Naive thymus-derived CD8-positive, alpha-beta T cell (primary cell): ENCODE data around the gene PTTG2. TPM values are rescaled to one million over a fixed set of nuclear protein-coding genes. Genes with fewer than 3 reads are reported as not detected.
"Not testable (repeated sequence)": the region's sequence is repeated elsewhere in the genome, so short reads cannot be mapped to it uniquely, and the experiment has no call there.

Experiments used
- ATAC-seq, 2 donors: fragments of 150-1000 bp; cut with Tn5 transposase in 1 of 2; sonication (Bioruptor Pico), chemical (Tn5 transposase) in 1 of 2; 1 replicate in 1 of 2; 2 replicates in 1 of 2; pipeline ENCODE4 v1.10.0; 2021; ENCODE audit warnings: mild to moderate bottlenecking in 2 of 2, moderate library complexity in 2 of 2
- POLR2A ChIA-PET: fragments of 350-600 bp; sonication (Branson Sonifier 250); formaldehyde crosslinking; loops from one replicate; lab custom pipeline; 2021; ENCODE audit warnings: antibody characterized with exemption; lab: Charles Lee
- DNase-seq, 10 donors: peaks; one replicate each; pipeline versions ENCODE4 v3.0.0 to v3.0.0-alpha.2; 2020 to 2022
- H3K27ac Mint-ChIP-seq, 10 donors: one replicate each; pipeline ENCODE4 v1.8.0; 2020 to 2022; ENCODE audit warnings: mild to moderate bottlenecking in 10 of 10, mixed read lengths in 10 of 10, moderate library complexity in 4 of 10, inconsistent platforms in 1 of 10
- H3K27me3 Mint-ChIP-seq, 5 donors: one replicate each; pipeline ENCODE4 v1.8.0; 2021 to 2022; ENCODE audit warnings: mixed read lengths in 5 of 5
- H3K36me3 Mint-ChIP-seq, 3 donors: one replicate each; pipeline ENCODE4 v1.8.0; 2020 to 2022; ENCODE audit warnings: mixed read lengths in 3 of 3, mild to moderate bottlenecking in 2 of 3, inconsistent platforms in 1 of 3
- H3K4me1 Mint-ChIP-seq, 4 donors: one replicate each; pipeline ENCODE4 v1.8.0; 2021 to 2022; ENCODE audit warnings: mixed read lengths in 4 of 4
- H3K4me3 Mint-ChIP-seq, 10 donors: one replicate each; pipeline ENCODE4 v1.8.0; 2020 to 2022; ENCODE audit warnings: mild to moderate bottlenecking in 10 of 10, mixed read lengths in 10 of 10, moderate library complexity in 6 of 10, inconsistent platforms in 1 of 10
- H3K9me3 Mint-ChIP-seq, 9 donors: one replicate each; pipeline ENCODE4 v1.8.0; 2020 to 2022; ENCODE audit warnings: mixed read lengths in 9 of 9, mild to moderate bottlenecking in 3 of 9, inconsistent platforms in 1 of 9, moderate library complexity in 1 of 9
- polyA plus RNA-seq, 3 donors: library from polyadenylated mRNA; unstranded; fragments of 300-500 nt; fragmentation: Illumina TruSeq; gene quantifications; one replicate each; pipeline ENCODE4 v1.2.3, GENCODE V29; 2021
- total RNA-seq, 8 experiments: library from RNA in 2 of 8; stranded (reverse) in 2 of 8; gene quantifications; one replicate each; pipeline ENCODE4 v1.2.3 and lab custom pipeline; 2021 to 2026

The PTTG2 gene
- total and polyA plus RNA-seq, 5 experiments from 2014 or later: 1.6 to 1.7 TPM; not detected in 3

DNA sequence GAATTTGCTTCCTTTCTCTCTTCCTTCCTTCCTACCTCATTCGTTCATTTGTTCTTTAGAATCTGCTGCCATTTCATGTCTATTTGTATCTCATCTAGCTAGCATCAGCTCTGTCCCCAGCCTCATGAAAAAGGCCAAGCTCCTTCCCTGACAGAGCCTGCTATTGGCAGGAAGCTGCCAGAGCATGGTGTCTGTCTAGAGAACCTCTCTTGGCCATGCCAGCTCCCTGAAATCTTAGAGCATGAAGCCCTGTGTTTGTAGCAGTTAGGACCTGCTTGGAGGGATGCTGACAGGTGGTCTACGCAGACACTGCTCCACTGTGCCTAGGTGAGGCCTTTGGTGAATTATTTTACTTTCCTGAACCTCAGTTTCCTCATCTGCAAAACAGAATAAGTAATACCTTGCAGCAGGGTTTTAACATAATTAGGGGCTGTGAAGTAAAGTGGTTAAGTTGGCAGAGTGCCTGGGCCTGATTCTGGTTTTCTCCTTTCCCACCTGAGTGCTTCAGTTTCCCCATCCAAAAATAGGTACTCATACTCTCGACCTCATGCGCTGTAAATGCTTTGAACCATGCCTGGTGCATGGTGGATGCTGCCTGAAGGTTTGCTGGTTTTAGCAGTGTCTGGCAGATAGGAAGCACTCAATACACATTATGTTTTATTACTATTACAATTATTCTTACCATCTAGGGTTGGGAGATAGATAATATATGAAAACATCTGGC is 4.7 kb downstream of the PTTG2 start:
- Mint-ChIP-seq H3K27me3 (no peaks in the 10 kb centered on the region), H3K27ac (peak overlapping the region in 4 of 10 donors; percentile 6 to 48 (median 20)), H3K4me3 (no peak overlapping the region), H3K4me1 (peaks cover 9 to 34% (median 23%) of the 10 kb centered on the region in 4 donors), H3K36me3 (peaks cover 0 to 6% (median 5%) of the 10 kb centered on the region in 3 donors), H3K9me3 (no peaks in the 10 kb centered on the region)
- DNase-seq (no peak), ATAC-seq (no peak)
- POLR2A ChIA-PET: no interaction called here

DNA sequence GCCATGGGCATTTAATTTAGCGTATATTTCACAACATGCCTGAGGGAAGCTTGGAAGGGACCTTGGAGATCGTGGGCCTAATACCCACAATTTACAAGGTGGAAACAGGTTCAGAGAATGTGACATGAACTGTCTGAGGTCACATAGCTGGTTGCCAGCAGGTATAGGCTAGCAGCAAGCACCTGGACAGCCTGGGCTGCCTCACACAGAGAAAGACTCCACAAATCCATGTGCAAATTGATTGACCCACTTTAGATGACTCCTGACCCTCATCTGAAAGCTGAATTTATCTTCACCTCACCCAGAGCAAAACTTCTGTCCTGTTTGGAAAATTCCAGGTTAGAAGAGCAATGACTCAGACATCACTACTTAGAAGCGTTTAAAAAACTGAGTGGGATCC is 5.8 kb downstream of the PTTG2 start:
- Mint-ChIP-seq H3K27me3 (no peaks in the 10 kb centered on the region), H3K27ac (no peak overlapping the region), H3K36me3 (peaks cover 0 to 11% (median 6%) of the 10 kb centered on the region in 3 donors), H3K9me3 (peaks cover 0 to 4% (median 0%) of the 10 kb centered on the region in 9 donors), H3K4me3 (no peak overlapping the region), H3K4me1 (peaks cover 9 to 45% (median 28%) of the 10 kb centered on the region in 4 donors)
- no peak for ATAC-seq
- no peak for DNase-seq
- POLR2A ChIA-PET: no interaction called here

- ATAC-seq (no peak), DNase-seq (no peak)
- peak overlapping the region in 2 of 10 donors; percentile 4 to 54 for H3K27ac Mint-ChIP-seq
- H3K4me1 Mint-ChIP-seq: peaks cover 9 to 45% (median 27%) of the 10 kb centered on the region in 4 donors
- POLR2A ChIA-PET: no interaction called here
- peaks cover 0 to 4% (median 0%) of the 10 kb centered on the region in 9 donors for H3K9me3 Mint-ChIP-seq
- no peak overlapping the region for H3K4me3 Mint-ChIP-seq
- H3K36me3 Mint-ChIP-seq: peaks cover 0 to 13% (median 6%) of the 10 kb centered on the region in 3 donors
- no peaks in the 10 kb centered on the region for H3K27me3 Mint-ChIP-seq
Measured at GRCh38 chr4:37967736-37968135, 7.5 kb downstream of the PTTG2 start.

GRCh38 chr4:37968747-37969146 is 8.5 kb downstream of the PTTG2 start:
- H3K9me3 Mint-ChIP-seq: peaks cover 0 to 4% (median 0%) of the 10 kb centered on the region in 9 donors
- no peak for ATAC-seq
- H3K4me1 Mint-ChIP-seq: peaks cover 9 to 42% (median 25%) of the 10 kb centered on the region in 4 donors
- H3K27me3 Mint-ChIP-seq: no peaks in the 10 kb centered on the region
- no peak overlapping the region for H3K27ac Mint-ChIP-seq
- H3K4me3 Mint-ChIP-seq: no peak overlapping the region
- no peak for DNase-seq
- peaks cover 0 to 13% (median 6%) of the 10 kb centered on the region in 3 donors for H3K36me3 Mint-ChIP-seq
- POLR2A ChIA-PET: no interaction called here

DNA sequence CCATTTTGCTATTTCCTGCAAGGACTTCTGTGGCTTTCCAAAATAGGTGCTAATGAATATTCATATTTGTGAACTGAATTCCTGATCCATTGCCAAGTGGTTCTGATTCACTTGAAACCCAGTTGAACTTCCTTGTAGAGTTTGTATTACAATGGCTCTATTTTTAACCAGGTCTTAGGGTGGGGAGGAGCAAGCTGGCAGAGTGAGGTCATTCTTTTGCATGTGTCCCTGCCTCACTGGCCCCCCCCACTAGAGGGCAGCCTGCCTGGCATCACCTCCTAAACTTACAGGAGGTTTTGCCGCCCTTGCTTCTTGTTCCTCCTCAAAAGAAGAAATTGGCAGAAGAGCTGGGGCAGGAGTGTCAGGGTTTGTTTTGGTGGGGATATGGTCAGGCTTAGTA is 10.5 kb downstream of the PTTG2 start:
- ATAC-seq (peak; percentile 62 to 65), DNase-seq (peak in 9 of 10 donors; percentile 11 to 46 (median 25))
- peaks cover 0 to 13% (median 6%) of the 10 kb centered on the region in 3 donors for H3K36me3 Mint-ChIP-seq
- H3K4me3 Mint-ChIP-seq: no peak overlapping the region
- POLR2A ChIA-PET: interaction anchor here (1.0 kb wide), 1 partner anchor 65 kb away, joined by 4 read pairs; no protein-coding TSS in a partner anchor
- H3K27ac Mint-ChIP-seq: peak overlapping the region in 1 of 10 donors; percentile 58
- H3K4me1 Mint-ChIP-seq: peaks cover 0 to 26% (median 10%) of the 10 kb centered on the region in 4 donors
- H3K27me3 Mint-ChIP-seq: no peaks in the 10 kb centered on the region
- peaks cover 0 to 4% (median 0%) of the 10 kb centered on the region in 9 donors for H3K9me3 Mint-ChIP-seq

- POLR2A ChIA-PET: interaction anchor here (1.0 kb wide), 1 partner anchor 64 kb away, joined by 4 read pairs; no protein-coding TSS in a partner anchor
- Mint-ChIP-seq H3K27ac (no peak overlapping the region), H3K27me3 (no peaks in the 10 kb centered on the region)
Measured at GRCh38 chr4:37971202-37971601, 11.0 kb downstream of the PTTG2 start.

GRCh38 chr4:37973441-37973840 is 13.2 kb downstream of the PTTG2 start:
- H3K4me3 Mint-ChIP-seq: no peak overlapping the region
- H3K36me3 Mint-ChIP-seq: peaks cover 0 to 13% (median 6%) of the 10 kb centered on the region in 3 donors
- POLR2A ChIA-PET: no interaction called here
- peaks cover 0 to 4% (median 0%) of the 10 kb centered on the region in 9 donors for H3K9me3 Mint-ChIP-seq
- H3K4me1 Mint-ChIP-seq: peaks cover 2 to 30% (median 16%) of the 10 kb centered on the region in 4 donors
- ATAC-seq (no peak), DNase-seq (no peak)
- peak overlapping the region in 2 of 10 donors; percentile 14 to 58 for H3K27ac Mint-ChIP-seq
- no peaks in the 10 kb centered on the region for H3K27me3 Mint-ChIP-seq

More at GRCh38 chr4:37971202-37971601, 11.0 kb downstream of the PTTG2 start:
- Mint-ChIP-seq H3K9me3 (peaks cover 0 to 4% (median 0%) of the 10 kb centered on the region in 9 donors), H3K36me3 (peaks cover 0 to 13% (median 6%) of the 10 kb centered on the region in 3 donors), H3K4me1 (peaks cover 0 to 27% (median 12%) of the 10 kb centered on the region in 4 donors), H3K4me3 (no peak overlapping the region)
- DNase-seq (no peak), ATAC-seq (no peak)

GRCh38 chr4:37975321-37975822 is 15.2 kb downstream of the PTTG2 start:
- POLR2A ChIA-PET, H3K27me3 Mint-ChIP-seq, H3K36me3 Mint-ChIP-seq, ATAC-seq, DNase-seq, H3K9me3 Mint-ChIP-seq: not testable (repeated sequence)
- Mint-ChIP-seq H3K27ac (peak overlapping the region in 4 of 10 donors; percentile 5 to 40 (median 24)), H3K4me1 (peaks cover 4 to 43% (median 19%) of the 10 kb centered on the region in 4 donors), H3K4me3 (peak overlapping the region in 4 of 10 donors; percentile 15 to 48 (median 32))

DNA sequence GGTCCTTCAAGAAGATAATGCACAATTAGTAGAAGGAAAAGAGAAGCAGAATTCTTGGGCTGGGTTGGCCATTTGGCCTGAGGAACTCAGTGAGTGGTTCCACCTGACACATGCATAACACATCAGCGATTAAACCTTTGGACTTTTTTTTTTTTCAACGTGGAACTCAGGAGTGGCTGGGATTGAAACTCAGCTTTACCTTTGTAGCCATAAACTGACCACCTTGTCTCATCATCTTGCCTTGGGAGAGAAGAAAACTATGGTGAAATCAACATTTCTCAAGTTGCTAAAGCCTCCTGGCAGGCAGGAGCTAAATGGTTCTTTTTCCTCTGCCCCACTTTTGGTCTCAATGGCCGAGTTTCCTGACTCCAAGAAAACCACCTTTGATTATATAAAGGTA is 16.3 kb downstream of the PTTG2 start:
- peak overlapping the region; percentile 62 to 86 (median 76) for H3K4me3 Mint-ChIP-seq
- ATAC-seq (no peak), DNase-seq (no peak)
- H3K36me3 Mint-ChIP-seq: peaks cover 0 to 2% (median 0%) of the 10 kb centered on the region in 3 donors
- H3K27me3 Mint-ChIP-seq: no peaks in the 10 kb centered on the region
- POLR2A ChIA-PET: interaction anchor here (0.7 to 1.3 kb wide), 2 partner anchors 22 to 150 kb away, joined by 4 to 5 read pairs; partner anchors contain the start of gene PGM2
- H3K9me3 Mint-ChIP-seq: no peaks in the 10 kb centered on the region
- peak overlapping the region in 9 of 10 donors; percentile 69 to 85 (median 76) for H3K27ac Mint-ChIP-seq
- peaks cover 5 to 47% (median 20%) of the 10 kb centered on the region in 4 donors for H3K4me1 Mint-ChIP-seq

- peak overlapping the region in 9 of 10 donors; percentile 69 to 85 (median 76) for H3K27ac Mint-ChIP-seq
- peak overlapping the region; percentile 62 to 86 (median 76) for H3K4me3 Mint-ChIP-seq
- peak; percentile 84 for ATAC-seq
- POLR2A ChIA-PET: interaction anchor here (0.7 to 1.3 kb wide), 3 partner anchors 23 to 151 kb away, joined by 3 to 5 read pairs (median 4); partner anchors contain the start of gene PGM2
- no peaks in the 10 kb centered on the region for H3K36me3 Mint-ChIP-seq
- H3K9me3 Mint-ChIP-seq: no peaks in the 10 kb centered on the region
- DNase-seq: peak; percentile 67 to 91 (median 78)
- no peaks in the 10 kb centered on the region for H3K27me3 Mint-ChIP-seq
- H3K4me1 Mint-ChIP-seq: peaks cover 11 to 53% (median 23%) of the 10 kb centered on the region in 4 donors
Measured at GRCh38 chr4:37976991-37977470, 16.8 kb downstream of the PTTG2 start.

GRCh38 chr4:37977471-37978247 is 17.5 kb downstream of the PTTG2 start:
- Mint-ChIP-seq H3K9me3 (no peaks in the 10 kb centered on the region), H3K27ac (peak overlapping the region; percentile 57 to 92 (median 84)), H3K4me1 (peaks cover 12 to 59% (median 28%) of the 10 kb centered on the region in 4 donors), H3K27me3 (no peaks in the 10 kb centered on the region), H3K36me3 (no peaks in the 10 kb centered on the region), H3K4me3 (peak overlapping the region; percentile 76 to 92 (median 88))
- ATAC-seq (peak; percentile 83), DNase-seq (peak; percentile 60 to 83 (median 70))
- POLR2A ChIA-PET: interaction anchor here (0.8 to 1.3 kb wide), 2 partner anchors 57 to 151 kb away, joined by 3 to 5 read pairs; partner anchors contain the start of gene PGM2
